HG02840 (cell line): ENCODE results near the gene DPEP3.

Experiments used
- ATAC-seq: cut with Tn5 transposase; IDR thresholded peaks from one replicate; pipeline ENCODE4 v1.9.1; 2021; ENCODE audit warnings: mild to moderate bottlenecking, moderate library complexity, moderate number of reproducible peaks; ENCODE audit not compliant: unreplicated experiment, low FRiP score

Gene DPEP3

DNA sequence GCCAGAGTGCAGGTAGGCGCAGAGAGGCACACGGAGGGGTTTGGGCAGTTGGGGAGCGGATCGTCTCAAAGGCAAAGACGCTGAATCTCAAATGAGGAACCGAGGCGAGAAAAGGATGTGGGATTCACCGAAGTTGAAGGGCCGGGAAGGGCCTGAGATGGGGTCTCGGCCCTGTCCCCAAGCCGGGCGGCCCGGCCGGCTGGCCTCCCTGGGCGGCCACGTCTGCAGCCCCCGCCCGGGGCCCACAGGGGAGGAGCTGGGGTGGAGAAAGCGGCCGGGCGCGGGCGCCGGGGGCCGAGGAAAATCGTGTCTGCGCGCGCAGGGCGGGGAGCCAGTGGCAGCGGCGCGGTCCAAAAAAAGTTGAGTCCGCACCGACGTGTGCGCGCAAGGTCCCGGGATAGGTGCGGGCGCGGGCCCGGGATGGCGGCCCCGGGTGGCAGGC lies 12.3 kb downstream of the DPEP3 start:
- peak; percentile 25 for ATAC-seq

DNA sequence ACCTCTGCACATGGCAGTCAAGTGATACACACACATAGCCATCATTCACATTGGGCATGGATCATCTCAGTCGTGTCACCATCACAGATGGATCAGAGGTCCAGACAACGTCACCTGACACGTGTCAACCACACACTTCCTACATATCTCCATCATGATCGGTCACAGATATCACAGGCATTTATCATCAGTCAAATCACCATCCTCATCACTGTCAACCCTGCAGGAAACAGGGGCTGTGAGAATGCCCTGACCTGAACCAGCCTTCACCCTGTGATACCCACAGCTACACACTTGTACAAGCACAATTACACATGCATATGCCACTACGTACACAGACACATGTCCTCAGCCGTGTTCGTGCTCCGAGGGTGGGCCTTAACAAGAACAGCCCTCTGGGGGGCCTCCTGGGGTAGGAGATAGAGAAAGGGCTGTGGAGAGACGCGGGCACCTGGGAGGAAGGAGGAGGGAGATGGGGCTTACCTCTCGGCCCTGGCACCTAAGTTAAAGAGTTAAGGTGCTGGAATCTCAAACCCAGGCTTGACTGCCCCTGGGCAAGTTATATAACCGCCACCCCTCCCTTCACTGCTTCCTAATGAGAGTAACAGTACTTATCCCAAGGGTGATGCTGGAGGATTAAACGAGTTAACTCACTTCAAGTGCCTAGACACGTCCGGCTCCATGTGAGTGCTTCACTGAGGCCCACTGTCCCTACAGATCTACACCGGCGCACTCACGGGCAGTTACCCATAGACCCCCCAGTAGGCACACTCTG lies 12.9 kb downstream of the DPEP3 start:
- ATAC-seq = no peak

DNA sequence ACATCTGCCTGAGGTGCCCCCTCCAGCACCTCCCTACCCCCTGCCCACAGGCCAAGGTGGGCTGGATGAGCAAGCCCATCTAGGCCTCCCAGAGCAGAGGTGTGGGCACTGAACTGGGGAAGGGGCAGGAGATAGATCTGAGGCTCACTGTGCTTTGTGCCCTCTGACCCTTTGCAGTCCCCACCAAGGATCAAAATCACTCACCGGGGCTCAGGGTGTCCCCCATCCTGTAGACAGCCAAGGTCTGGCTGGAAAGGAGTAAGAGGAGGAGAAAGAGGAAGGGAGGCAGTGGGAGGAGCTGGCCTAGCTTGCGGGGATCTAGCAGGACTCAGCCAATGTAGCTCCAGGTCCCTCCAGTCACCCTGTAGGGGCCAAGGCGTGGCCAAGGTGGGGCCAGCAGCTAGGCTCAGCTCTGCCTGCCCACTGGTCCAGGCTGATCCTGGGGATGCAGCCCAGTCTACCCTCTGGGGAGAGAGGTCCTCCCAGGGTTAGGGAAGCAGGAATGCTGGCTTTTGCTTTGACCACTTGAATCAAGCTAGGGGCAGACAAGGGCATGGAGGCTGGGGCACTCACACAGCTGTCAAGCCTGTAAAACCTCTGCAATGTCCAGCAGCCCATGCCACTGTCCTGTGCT lies 13.6 kb downstream of the DPEP3 start:
- no peak for ATAC-seq

GRCh38 chr16:67965668-67966548 lies 14.4 kb downstream of the DPEP3 start:
- ATAC-seq = no peak

GRCh38 chr16:67964477-67965131 lies 15.7 kb downstream of the DPEP3 start:
- no peak for ATAC-seq

GRCh38 chr16:67963662-67964321 lies 16.5 kb downstream of the DPEP3 start:
- ATAC-seq = no peak

DNA sequence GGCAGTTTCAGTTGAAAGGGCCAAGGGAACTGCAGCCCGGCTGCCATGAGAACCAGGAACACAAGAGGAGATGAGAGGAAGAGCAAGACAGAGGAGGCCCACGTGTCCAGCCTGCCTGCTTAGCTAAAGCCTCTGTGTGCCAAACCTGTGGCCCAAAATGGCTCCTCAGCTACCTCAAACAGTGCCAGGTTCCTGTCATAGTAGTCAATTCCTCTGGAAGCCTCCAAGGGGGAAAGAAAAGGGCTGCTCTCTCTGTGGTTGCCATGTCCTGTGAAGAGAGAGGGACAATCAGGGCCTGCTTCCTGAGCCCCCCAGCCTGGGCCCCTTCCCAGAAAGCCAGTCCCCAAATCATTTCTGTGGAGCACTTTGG lies 17.0 kb downstream of the DPEP3 start:
- no peak for ATAC-seq

- no peak for ATAC-seq
Observed at GRCh38 chr16:67962135-67962534, 18.2 kb downstream of the DPEP3 start.

DNA sequence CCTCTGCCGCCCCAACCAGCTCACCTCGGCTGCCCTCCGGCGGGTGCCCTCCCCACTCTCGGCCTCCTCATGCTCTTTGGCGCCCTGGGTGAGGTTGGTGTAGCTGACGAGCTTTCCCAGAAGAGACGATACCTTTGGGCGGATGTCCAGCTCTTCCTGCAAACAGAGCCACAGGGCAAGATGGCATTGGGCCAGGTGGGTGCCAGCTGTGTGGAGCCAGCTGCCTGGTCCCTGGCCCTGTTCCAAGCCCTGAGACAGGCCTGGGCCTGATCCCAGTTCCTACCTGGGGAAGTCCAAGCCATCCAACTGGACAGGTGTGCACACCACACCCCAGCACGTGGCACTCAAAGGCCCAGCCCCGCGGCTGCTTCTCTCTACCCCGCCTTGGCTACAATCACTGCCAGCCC lies 18.7 kb downstream of the DPEP3 start:
- ATAC-seq = no peak

GRCh38 chr16:67959536-67960329 lies 20.6 kb downstream of the DPEP3 start:
- no peak for ATAC-seq

DNA sequence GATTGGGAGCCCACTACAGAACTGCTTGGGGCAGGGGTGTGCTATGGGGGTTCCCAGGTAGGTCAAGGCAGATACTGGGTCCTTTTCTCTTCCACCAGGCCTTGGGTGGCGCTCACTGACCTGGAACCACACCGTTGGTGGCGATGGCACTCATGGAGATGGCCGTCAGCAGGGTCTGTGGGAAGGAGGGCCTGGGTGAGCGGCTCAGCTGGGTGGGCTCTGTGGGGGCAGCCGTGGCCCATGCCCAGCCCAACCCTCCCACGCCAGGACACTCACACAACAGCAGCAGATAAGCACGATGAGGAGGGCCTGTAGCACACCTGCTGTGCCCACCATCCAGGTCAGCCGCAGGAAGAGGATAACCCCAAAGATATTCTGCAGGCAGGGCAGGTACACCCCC lies 22.7 kb downstream of the DPEP3 start:
- ATAC-seq = no peak

DNA sequence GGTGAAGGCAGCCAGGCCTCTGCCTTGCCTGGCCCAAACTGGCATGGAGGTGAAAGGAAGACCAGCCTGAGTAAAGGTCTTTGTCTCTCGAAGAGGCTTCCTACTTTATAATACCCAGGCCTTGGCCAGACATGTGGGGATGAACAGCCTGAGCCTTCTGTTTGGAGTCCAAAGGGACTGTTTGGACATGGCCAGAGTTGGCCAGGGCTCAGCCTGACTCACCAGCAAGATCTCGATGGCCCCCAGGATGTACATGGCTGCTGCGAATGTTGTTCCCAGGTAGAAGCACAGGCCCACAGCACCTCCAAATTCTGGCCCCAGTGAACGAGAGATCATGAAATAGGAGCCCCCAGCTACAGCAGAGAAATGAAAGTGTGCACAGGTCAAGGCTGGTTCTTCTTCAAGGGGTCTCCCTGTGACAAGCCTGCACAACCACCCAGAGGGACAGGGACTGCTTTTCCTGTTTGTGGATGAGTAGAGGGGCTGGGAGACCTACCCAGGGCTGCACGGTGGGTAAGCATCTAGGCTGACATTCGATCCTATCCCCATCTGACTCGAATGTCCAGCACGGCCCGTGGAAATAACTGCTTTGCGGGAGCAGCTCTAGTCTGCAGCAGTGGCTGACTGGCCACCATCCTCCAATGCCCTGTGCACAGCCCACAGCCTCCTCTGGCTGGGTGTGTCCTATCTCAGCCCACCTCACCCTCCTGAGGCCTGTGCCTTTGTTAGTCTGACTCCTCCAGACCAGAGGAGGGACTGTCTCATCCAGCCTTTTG lies 25.7 kb downstream of the DPEP3 start:
- ATAC-seq = no peak

- ATAC-seq = no peak
Observed at GRCh38 chr16:67953641-67954375, 26.5 kb downstream of the DPEP3 start.

DNA sequence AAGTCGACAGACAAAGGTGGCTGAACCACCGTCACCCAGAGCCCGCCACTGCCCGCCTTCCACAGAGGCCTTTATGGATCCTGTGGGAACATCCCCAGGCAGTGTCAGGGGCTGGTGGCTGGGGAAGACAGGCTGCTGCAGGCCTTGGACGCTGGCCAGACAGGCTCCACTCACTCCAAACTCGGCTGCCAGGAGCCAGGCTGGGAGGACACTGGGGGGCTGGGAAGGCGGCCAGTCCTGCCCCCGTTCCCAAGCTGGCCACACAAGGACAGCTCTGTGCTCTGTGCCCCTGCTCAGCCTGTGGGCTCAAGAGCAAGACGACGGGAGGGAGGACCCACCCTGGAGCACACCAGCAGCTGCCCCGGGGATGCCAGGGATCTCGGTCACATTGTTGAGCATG lies 28.8 kb downstream of the DPEP3 start:
- ATAC-seq = no peak

DNA sequence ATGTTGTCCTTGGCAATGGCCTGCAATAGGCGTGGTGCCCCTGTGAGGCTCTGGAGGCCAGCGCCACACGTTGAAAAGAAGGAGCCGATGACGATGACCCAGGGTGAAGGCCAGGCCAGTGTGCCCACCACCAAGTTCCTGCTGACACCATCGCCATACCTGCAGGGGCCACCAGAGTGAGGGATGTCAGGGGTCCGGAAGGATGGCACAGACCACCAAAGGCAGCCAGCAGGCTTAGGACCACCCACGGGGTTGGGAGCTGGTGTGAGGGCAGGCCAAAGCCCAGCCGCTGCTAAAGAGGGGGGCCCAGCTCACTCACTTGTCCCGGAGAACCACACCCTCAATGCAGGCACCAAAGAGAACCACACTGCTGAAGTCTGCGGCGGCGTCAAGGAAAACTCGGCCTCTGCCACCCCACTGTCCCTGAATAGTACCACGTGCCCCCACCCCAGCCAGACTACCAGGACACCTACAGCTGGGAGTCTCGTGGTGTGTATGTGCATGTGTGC lies 29.9 kb downstream of the DPEP3 start:
- ATAC-seq = no peak

GRCh38 chr16:67949645-67950044 lies 30.7 kb downstream of the DPEP3 start:
- ATAC-seq = no peak

- ATAC-seq = no peak
Observed at GRCh38 chr16:67948015-67948414, 32.3 kb downstream of the DPEP3 start.
